Suprapubic skin (tissue), 4 donors: ENCODE measurements around the gene ING5.

Experiments used
- CTCF ChIP-seq, 2 donors: fragments of 200-600 bp in 1 of 2; fragments of 450-650 bp in 1 of 2; sonication (generic) in 1 of 2; IDR thresholded peaks; one replicate each; pipeline ENCODE4 v1.5.1; 2016 to 2019; ENCODE audit warnings: antibody characterized with exemption in 2 of 2, mild to moderate bottlenecking in 1 of 2, moderate library complexity in 1 of 2
- EP300 ChIP-seq: sonication (generic); formaldehyde crosslinking; IDR thresholded peaks from one replicate; pipeline ENCODE4 v1.6.1; 2017; ENCODE audit warnings: antibody characterized with exemption
- POLR2A ChIP-seq, 2 donors: fragments of 450-650 bp; IDR thresholded peaks; one replicate each; pipeline ENCODE4 v1.6.1; 2017; ENCODE audit warnings: antibody characterized with exemption in 2 of 2, mild to moderate bottlenecking in 2 of 2, moderate library complexity in 2 of 2
- POLR2AphosphoS5 ChIP-seq, 3 donors: sonication (generic); formaldehyde crosslinking; IDR thresholded peaks; one replicate each; pipeline ENCODE4 v1.6.1; 2017; ENCODE audit warnings: antibody characterized with exemption in 3 of 3

GRCh38 chr2:241751152-241751551 is 49.3 kb downstream of the ING5 start:
- no peak for TF ChIP-seq POLR2A (IDR thresholded peaks at IDR 0.05)
- TF ChIP-seq CTCF (IDR thresholded peaks at IDR 0.05) = no peak
- no peak for TF ChIP-seq EP300
- TF ChIP-seq POLR2AphosphoS5 (IDR thresholded peaks at IDR 0.05) = no peak
